Neural progenitor cell (in vitro differentiated cells): ENCODE results near the gene KCTD16. TPM values are rescaled to one million over a fixed set of nuclear protein-coding genes. Genes with fewer than 3 reads are reported as not detected.

Experiments used
- DNase-seq: peaks from one replicate; pipeline ENCODE4 v3.0.0-alpha.2; 2016; ENCODE audit warnings: low spot score
- H2AFZ ChIP-seq: fragments of 200-600 bp; sonication (generic); replicated peaks from 2 replicates; pipeline ENCODE4 v1.6.1; 2016; ENCODE audit warnings: antibody characterized with exemption
- H3F3A ChIP-seq: fragments of 200-600 bp; sonication (generic); 2 replicates; pipeline ENCODE4 v1.6.1; 2016; ENCODE audit warnings: antibody characterized with exemption, low read depth
- H3K27ac ChIP-seq: fragments of 200-600 bp; sonication (generic); 2 replicates; pipeline ENCODE4 v1.5.1; 2016; ENCODE audit warnings: mild to moderate bottlenecking
- H3K27me3 ChIP-seq: fragments of 200-600 bp; sonication (generic); 2 replicates; pipeline ENCODE4 v1.6.1; 2016; ENCODE audit warnings: mild to moderate bottlenecking, moderate library complexity
- H3K36me3 ChIP-seq: fragments of 200-600 bp; sonication (generic); 2 replicates; pipeline ENCODE4 v1.5.1; 2016
- H3K4me1 ChIP-seq: fragments of 200-600 bp; sonication (generic); 2 replicates; pipeline ENCODE4 v1.6.1; 2016; ENCODE audit warnings: mixed run types
- H3K4me2 ChIP-seq: fragments of 200-600 bp; sonication (generic); 2 replicates; pipeline ENCODE4 v1.6.1; 2016
- H3K4me3 ChIP-seq: fragments of 200-600 bp; sonication (generic); 2 replicates; pipeline ENCODE4 v1.5.1; 2016
- H3K79me2 ChIP-seq: fragments of 200-600 bp; sonication (generic); 2 replicates; pipeline ENCODE4 v1.6.1; 2016; ENCODE audit warnings: low read depth
- H3K9ac ChIP-seq: fragments of 200-600 bp; sonication (generic); 2 replicates; pipeline ENCODE4 v1.6.1; 2016
- H3K9me3 ChIP-seq: fragments of 200-600 bp; sonication (generic); 2 replicates; pipeline ENCODE4 v1.5.1; 2016; ENCODE audit warnings: low read depth
- H4K20me1 ChIP-seq: fragments of 200-600 bp; sonication (generic); 2 replicates; pipeline ENCODE4 v1.6.1; 2016; ENCODE audit warnings: low read depth
- H3K27ac Mint-ChIP-seq: 3 replicates; pipeline ENCODE4 v1.8.0; 2021; ENCODE audit warnings: mixed read lengths
- H3K27me3 Mint-ChIP-seq: 2 replicates; pipeline ENCODE4 v1.8.0; 2022; ENCODE audit warnings: low read depth, mild to moderate bottlenecking, inconsistent platforms, moderate library complexity, mixed read lengths; ENCODE audit not compliant: insufficient read depth
- H3K36me3 Mint-ChIP-seq: 3 replicates; pipeline ENCODE4 v1.8.0; 2021; ENCODE audit warnings: mixed read lengths
- H3K4me1 Mint-ChIP-seq: 3 replicates; pipeline ENCODE4 v1.8.0; 2021; ENCODE audit warnings: mixed read lengths
- H3K4me3 Mint-ChIP-seq: 3 replicates; pipeline ENCODE4 v1.8.0; 2021; ENCODE audit warnings: mild to moderate bottlenecking, moderate library complexity, mixed read lengths
- H3K9me3 Mint-ChIP-seq: 3 replicates; pipeline ENCODE4 v1.8.0; 2020; ENCODE audit warnings: mixed read lengths
- CTCF ChIP-seq: fragments of 200-600 bp; sonication (generic); IDR thresholded peaks from 2 replicates; pipeline ENCODE4 v1.5.1; 2017; ENCODE audit warnings: antibody characterized with exemption, mild to moderate bottlenecking
- EZH2 ChIP-seq: fragments of 200-600 bp; sonication (generic); IDR thresholded peaks from 2 replicates; pipeline ENCODE4 v1.6.1; 2017; ENCODE audit warnings: antibody characterized with exemption, mild to moderate bottlenecking, moderate library complexity
- EZH2phosphoT487 ChIP-seq: fragments of 200-600 bp; sonication (generic); IDR thresholded peaks from 2 replicates; pipeline ENCODE4 v1.6.1; 2017; ENCODE audit warnings: antibody characterized with exemption
- total RNA-seq: library from RNA; depleted of rRNA; stranded (reverse); fragments of >200 nt; gene quantifications from 2 replicates; pipeline ENCODE4 v1.2.3, GENCODE V29; 2015; ENCODE audit warnings: low replicate concordance

Gene KCTD16
- total RNA-seq, 1 donor from 2014 or later: 1.6 TPM

GRCh38 chr5:144468571-144468970 lies 297.9 kb downstream of the KCTD16 start:
- Mint-ChIP-seq H3K36me3 (no peaks in the 10 kb centered on the region), H3K27ac (no peak overlapping the region), H3K27me3 (no peaks in the 10 kb centered on the region), H3K9me3 (no peaks in the 10 kb centered on the region), H3K4me3 (no peak overlapping the region), H3K4me1 (peaks cover 15% of the 10 kb centered on the region)
- no peak overlapping the region for H3K4me2 ChIP-seq
- peaks cover 8% of the 10 kb centered on the region for H3F3A ChIP-seq
- H3K79me2 ChIP-seq: no peaks in the 10 kb centered on the region
- peaks cover 6% of the 10 kb centered on the region for H3K4me1 ChIP-seq
- H3K9me3 ChIP-seq: no peaks in the 10 kb centered on the region
- no peaks in the 10 kb centered on the region for H3K36me3 ChIP-seq
- no peak for TF ChIP-seq EZH2phosphoT487
- no peak for TF ChIP-seq EZH2
- TF ChIP-seq CTCF: no peak
- no peaks in the 10 kb centered on the region for H3K27me3 ChIP-seq
- no peak overlapping the region for H3K27ac ChIP-seq
- no peak overlapping the region for H3K9ac ChIP-seq
- no peaks in the 10 kb centered on the region for H4K20me1 ChIP-seq
- no peak for DNase-seq
- no peak overlapping the region for H2AFZ ChIP-seq
- H3K4me3 ChIP-seq: no peak overlapping the region

GRCh38 chr5:144469106-144469505 lies 298.4 kb downstream of the KCTD16 start:
- H3K9ac ChIP-seq: no peak overlapping the region
- no peak overlapping the region for H3K27ac Mint-ChIP-seq

GRCh38 chr5:144472221-144472620 lies 301.5 kb downstream of the KCTD16 start:
- H3K9me3 ChIP-seq: no peaks in the 10 kb centered on the region
- TF ChIP-seq EZH2phosphoT487: no peak
- TF ChIP-seq EZH2: no peak
- TF ChIP-seq CTCF: no peak
- H2AFZ ChIP-seq: no peak overlapping the region
- H4K20me1 ChIP-seq: no peaks in the 10 kb centered on the region
- Mint-ChIP-seq H3K27ac (no peak overlapping the region), H3K4me3 (no peak overlapping the region), H3K4me1 (peaks cover 15% of the 10 kb centered on the region), H3K36me3 (no peaks in the 10 kb centered on the region), H3K9me3 (no peaks in the 10 kb centered on the region), H3K27me3 (no peaks in the 10 kb centered on the region)
- H3K4me2 ChIP-seq: no peak overlapping the region
- no peak overlapping the region for H3K27ac ChIP-seq
- H3K4me3 ChIP-seq: no peak overlapping the region
- H3K27me3 ChIP-seq: no peaks in the 10 kb centered on the region
- H3K79me2 ChIP-seq: no peaks in the 10 kb centered on the region
- no peaks in the 10 kb centered on the region for H3K36me3 ChIP-seq
- no peak for DNase-seq
- H3K9ac ChIP-seq: no peak overlapping the region
- H3K4me1 ChIP-seq: peaks cover 11% of the 10 kb centered on the region
- H3F3A ChIP-seq: peaks cover 6% of the 10 kb centered on the region

More at GRCh38 chr5:144469106-144469505, 298.4 kb downstream of the KCTD16 start:
- peaks cover 15% of the 10 kb centered on the region for H3K4me1 Mint-ChIP-seq
- Histone ChIP-seq H3K27ac (no peak overlapping the region), H3K4me2 (no peak overlapping the region), H3K36me3 (no peaks in the 10 kb centered on the region), H3K79me2 (no peaks in the 10 kb centered on the region), H2AFZ (no peak overlapping the region), H4K20me1 (no peaks in the 10 kb centered on the region), H3K27me3 (no peaks in the 10 kb centered on the region), H3K4me3 (no peak overlapping the region), H3K4me1 (peaks cover 6% of the 10 kb centered on the region), H3F3A (peaks cover 8% of the 10 kb centered on the region), H3K9me3 (no peaks in the 10 kb centered on the region)
- no peaks in the 10 kb centered on the region for H3K9me3 Mint-ChIP-seq
- H3K4me3 Mint-ChIP-seq: no peak overlapping the region
- no peak for DNase-seq
- TF ChIP-seq EZH2: no peak
- no peak for TF ChIP-seq CTCF
- no peak for TF ChIP-seq EZH2phosphoT487
- H3K27me3 Mint-ChIP-seq: no peaks in the 10 kb centered on the region
- no peaks in the 10 kb centered on the region for H3K36me3 Mint-ChIP-seq
